HCT116 (cell line): ENCODE results near the gene TNIK. TPM values are rescaled to one million over a fixed set of nuclear protein-coding genes. Genes with fewer than 3 reads are reported as not detected.

Experiments
- ATAC-seq: fragments of 200-7000 bp; cut with Tn5 transposase; 2 replicates; pipeline ENCODE4 v1.9.1; 2020; ENCODE audit warnings: mild to moderate bottlenecking, moderate library complexity
- BruUV-seq: library from RNA; stranded (reverse); fragments of 400-500 nt; replicated peaks from 2 replicates; lab custom pipeline; 2021; lab: Mats Ljungman, UMichigan
- CTCF ChIA-PET: fragments of 300-600 bp; sonication (Branson Sonifier 250); formaldehyde crosslinking; loops from one replicate; lab custom pipeline; 2021; ENCODE audit warnings: antibody characterized with exemption; lab: Charles Lee
- POLR2A ChIA-PET: fragments of 300-600, 350-600 bp; sonication (Branson Sonifier 250); formaldehyde crosslinking; loops from one replicate; lab custom pipeline; 2021; ENCODE audit warnings: antibody characterized with exemption; lab: Charles Lee
- RAD21 ChIA-PET, 2 experiments: fragments of 300-600 bp; sonication (Branson Sonifier 250); formaldehyde crosslinking; loops; one replicate each; lab custom pipeline; 2023; ENCODE audit warnings: low total read pairs in 2 of 2; ENCODE audit not compliant: uncharacterized antibody in 2 of 2, unreplicated experiment in 2 of 2, low non-redundant PET in 1 of 2; lab: Charles Lee
- DNase-seq: peaks from one replicate; pipeline ENCODE4 v3.0.0-alpha.2; 2010; ENCODE audit warnings: low read depth, low spot score
- H2AFZ ChIP-seq: fragments of 200-600 bp; shearing (Covaris generic), sonication (generic); 2 replicates; pipeline ENCODE4 v1.6.1; 2017; ENCODE audit warnings: low read depth, mixed run types, mixed read lengths, antibody characterized with exemption, low read length; ENCODE audit not compliant: poor library complexity, severe bottlenecking
- H3K27ac ChIP-seq: 2 replicates; pipeline ENCODE4 v1.5.1; 2012; ENCODE audit warnings: low read depth, low read length
- H3K27me3 ChIP-seq: fragments of 200-600 bp; sonication (generic); 2 replicates; pipeline ENCODE4 v1.6.1; 2016; ENCODE audit warnings: mixed run types, low read length, mixed read lengths; ENCODE audit not compliant: insufficient read depth
- H3K36me3 ChIP-seq, 2 experiments: fragments of 200-500 bp in 1 of 2; fragments of 200-600 bp in 1 of 2; sonication (Bioruptor generic) in 1 of 2; sonication (generic) in 1 of 2; 2 replicates each; pipeline versions ENCODE4 v1.5.1 to v1.6.1; 2014 to 2016; ENCODE audit warnings: low read length in 2 of 2, inconsistent platforms in 1 of 2, mixed read lengths in 1 of 2, mixed run types in 1 of 2; ENCODE audit not compliant: insufficient read depth in 2 of 2, control insufficient read depth in 1 of 2
- H3K4me1 ChIP-seq, 2 experiments: fragments of 200-600 bp in 1 of 2; sonication (generic) in 1 of 2; 2 replicates each; pipeline versions ENCODE4 v1.5.1 to v1.6.1; 2012 to 2017; ENCODE audit warnings: low read length in 2 of 2, inconsistent platforms in 1 of 2, mild to moderate bottlenecking in 1 of 2, mixed read lengths in 1 of 2, mixed run types in 1 of 2, moderate library complexity in 1 of 2; ENCODE audit not compliant: insufficient read depth in 2 of 2, control insufficient read depth in 1 of 2
- H3K4me2 ChIP-seq: fragments of 200-600 bp; sonication (generic); 2 replicates; pipeline ENCODE4 v1.6.1; 2017; ENCODE audit warnings: mixed run types, low read length, mixed read lengths
- H3K4me3 ChIP-seq, 2 experiments: fragments of 200-600 bp in 1 of 2; sonication (generic) in 1 of 2; replicated peaks in 1 of 2; 2 replicates each; pipeline ENCODE4 v1.5.1; 2011 to 2016; ENCODE audit warnings: low read length in 2 of 2, control low read depth in 1 of 2, low read depth in 1 of 2, mild to moderate bottlenecking in 1 of 2, mixed read lengths in 1 of 2, mixed run types in 1 of 2
- H3K79me2 ChIP-seq: fragments of 200-600 bp; sonication (generic); 2 replicates; pipeline ENCODE4 v1.6.1; 2017; ENCODE audit warnings: mild to moderate bottlenecking, mixed run types, low read length, moderate library complexity, mixed read lengths; ENCODE audit not compliant: insufficient read depth
- H3K9ac ChIP-seq: fragments of 200-600 bp; sonication (generic); 2 replicates; pipeline ENCODE4 v1.6.1; 2016; ENCODE audit warnings: low read length, mixed read lengths
- H3K9me2 ChIP-seq: fragments of 200-600 bp; sonication (generic), shearing (Covaris generic); 2 replicates; pipeline ENCODE4 v1.6.1; 2017; ENCODE audit warnings: mixed run types, mild to moderate bottlenecking, moderate library complexity; ENCODE audit not compliant: insufficient read depth
- H3K9me3 ChIP-seq, 2 experiments: fragments of 200-500 bp in 1 of 2; fragments of 200-600 bp in 1 of 2; sonication (Bioruptor generic) in 1 of 2; sonication (generic) in 1 of 2; 2 replicates each; pipeline ENCODE4 v1.6.1; 2014 to 2017; ENCODE audit warnings: low read length in 2 of 2, mixed read lengths in 2 of 2, inconsistent platforms in 1 of 2, low read depth in 1 of 2, mild to moderate bottlenecking in 1 of 2, mixed run types in 1 of 2, moderate library complexity in 1 of 2; ENCODE audit not compliant: control insufficient read depth in 1 of 2, insufficient read depth in 1 of 2
- H4K20me1 ChIP-seq: fragments of 200-600 bp; sonication (generic), shearing (Covaris generic); 2 replicates; pipeline ENCODE4 v1.6.1; 2017; ENCODE audit warnings: mixed run types, mild to moderate bottlenecking, moderate library complexity; ENCODE audit not compliant: insufficient read depth
- CBX3 ChIP-seq: IDR thresholded peaks from 2 replicates; pipeline ENCODE4 v1.6.1; 2012; ENCODE audit warnings: low read depth
- CEBPB ChIP-seq: IDR thresholded peaks from 2 replicates; pipeline ENCODE4 v1.6.1; 2012; ENCODE audit warnings: low read depth
- ELF1 ChIP-seq: IDR thresholded peaks from 2 replicates; pipeline ENCODE4 v1.6.1; 2012; ENCODE audit warnings: low read depth, borderline replicate concordance
- EZH2 ChIP-seq: fragments of 200-600 bp; sonication (generic); IDR thresholded peaks from 2 replicates; pipeline ENCODE4 v1.6.1; 2017; ENCODE audit warnings: antibody characterized with exemption, mixed run types
- FOSL1 ChIP-seq: IDR thresholded peaks from 2 replicates; pipeline ENCODE4 v1.6.1; 2012; ENCODE audit warnings: low read depth
- JUND ChIP-seq: IDR thresholded peaks from 2 replicates; pipeline ENCODE4 v1.6.1; 2012
- POLR2A ChIP-seq: IDR thresholded peaks from 2 replicates; pipeline ENCODE4 v1.7.0; 2011; ENCODE audit warnings: borderline replicate concordance; ENCODE audit not compliant: insufficient read depth, insufficient read length; ENCODE audit errors: extremely low read depth
- POLR2AphosphoS5 ChIP-seq: IDR thresholded peaks from 2 replicates; pipeline ENCODE4 v1.6.1; 2011; ENCODE audit warnings: mild to moderate bottlenecking, low read depth, low read length, moderate library complexity
- REST ChIP-seq: IDR thresholded peaks from 2 replicates; pipeline ENCODE4 v1.6.1; 2012; ENCODE audit warnings: low read depth
- SP1 ChIP-seq: IDR thresholded peaks from 2 replicates; pipeline ENCODE4 v1.6.1; 2012; ENCODE audit warnings: low read depth
- ZBTB33 ChIP-seq: IDR thresholded peaks from 2 replicates; pipeline ENCODE4 v1.6.1; 2011; ENCODE audit warnings: mild to moderate bottlenecking, low read length, moderate library complexity; ENCODE audit not compliant: insufficient replicate concordance; ENCODE audit errors: extremely low read depth
- intact Hi-C: fragments of 100-400 bp; cut with micrococcal nuclease; formaldehyde crosslinking; loops from 2 replicates; pipeline ENCODE4 v1.10.0; 2022
- total RNA-seq: library from RNA; stranded (reverse); gene quantifications from one replicate; pipeline ENCODE4 v1.2.1, GENCODE V29; 2021; ENCODE audit not compliant: unreplicated experiment

TNIK gene
- total RNA-seq, 1 experiment from 2014 or later, result 24.1 TPM

- no TSS peak for BruUV-seq
- intact Hi-C loops, result no loop called here
These were observed 30.6 kb downstream of the TNIK start for GRCh38 chr3:171429635-171430034.

GRCh38 chr3:171428892-171429291 is 31.3 kb downstream of the TNIK start:
- H3K9me2 ChIP-seq, result no peaks in the 10 kb centered on the region
- no peak overlapping the region for H3K9ac ChIP-seq
- ChIA-PET CTCF (interaction anchor here (0.6 kb wide), 1 partner anchor 135 kb away, joined by 4 read pairs; no protein-coding TSS in a partner anchor), POLR2A (no interaction called here), RAD21 (no interaction called here)
- TF ChIP-seq ZBTB33, result no peak
- no peak for TF ChIP-seq ELF1
- TF ChIP-seq JUND, result no peak
- no peak for TF ChIP-seq EZH2
- no peak for TF ChIP-seq POLR2AphosphoS5
- no peak for TF ChIP-seq REST
- no peak for TF ChIP-seq FOSL1
- H3K79me2 ChIP-seq, result no peaks in the 10 kb centered on the region
- BruUV-seq, result no TSS peak
- H3K9me3 ChIP-seq, result no peaks in the 10 kb centered on the region
- H3K4me1 ChIP-seq, result no peaks in the 10 kb centered on the region
- H3K4me2 ChIP-seq, result no peak overlapping the region
- ATAC-seq (no peak), DNase-seq (no peak)
- no peak overlapping the region for H2AFZ ChIP-seq
- no peaks in the 10 kb centered on the region for H4K20me1 ChIP-seq
- no peaks in the 10 kb centered on the region for H3K36me3 ChIP-seq
- no peak overlapping the region for H3K27ac ChIP-seq
- intact Hi-C loops, result no loop called here
- H3K4me3 ChIP-seq, result no peak overlapping the region
- H3K27me3 ChIP-seq, result no peaks in the 10 kb centered on the region

More at GRCh38 chr3:171429635-171430034, 30.6 kb downstream of the TNIK start:
- H3K4me3 ChIP-seq, result no peak overlapping the region
- ChIA-PET POLR2A (no interaction called here), CTCF (no interaction called here), RAD21 (no interaction called here)
- H3K79me2 ChIP-seq, result no peaks in the 10 kb centered on the region
- H3K36me3 ChIP-seq, result no peaks in the 10 kb centered on the region
- H3K27ac ChIP-seq, result no peak overlapping the region
- no peaks in the 10 kb centered on the region for H4K20me1 ChIP-seq
- no peaks in the 10 kb centered on the region for H3K9me2 ChIP-seq
- H2AFZ ChIP-seq, result no peak overlapping the region
- H3K4me1 ChIP-seq, result no peaks in the 10 kb centered on the region
- H3K9me3 ChIP-seq, result no peaks in the 10 kb centered on the region
- no peak overlapping the region for H3K4me2 ChIP-seq
- no peaks in the 10 kb centered on the region for H3K27me3 ChIP-seq
- H3K9ac ChIP-seq, result no peak overlapping the region
- no peak for DNase-seq
- no peak for ATAC-seq
- TF ChIP-seq POLR2A (no peak), CEBPB (no peak), SP1 (no peak), CBX3 (no peak), EZH2 (no peak)
